Daoy (cell line): ENCODE measurements around the gene HOXD13. TPM values are rescaled to one million over a fixed set of nuclear protein-coding genes. Genes with fewer than 3 reads are reported as not detected.
A peak's percentile ranks its signal among the peaks of the same experiment; 100 is the strongest.

ENCODE experiments used
- DNase-seq: peaks from one replicate; pipeline ENCODE4 v3.0.0-alpha.2; 2015; ENCODE audit warnings: low read depth
- total RNA-seq: library from RNA; depleted of rRNA; stranded (reverse); fragments of >200 nt; shearing (Covaris generic); gene quantifications from 2 replicates; pipeline ENCODE4 v1.2.3, GENCODE V29; 2014

Gene HOXD13
- total RNA-seq, 1 experiment from 2014 or later = 21.5 TPM

- DNase-seq = peak; percentile 67
Observed at GRCh38 chr2:176093145-176093897, 800 bp downstream of the HOXD13 start.

DNA sequence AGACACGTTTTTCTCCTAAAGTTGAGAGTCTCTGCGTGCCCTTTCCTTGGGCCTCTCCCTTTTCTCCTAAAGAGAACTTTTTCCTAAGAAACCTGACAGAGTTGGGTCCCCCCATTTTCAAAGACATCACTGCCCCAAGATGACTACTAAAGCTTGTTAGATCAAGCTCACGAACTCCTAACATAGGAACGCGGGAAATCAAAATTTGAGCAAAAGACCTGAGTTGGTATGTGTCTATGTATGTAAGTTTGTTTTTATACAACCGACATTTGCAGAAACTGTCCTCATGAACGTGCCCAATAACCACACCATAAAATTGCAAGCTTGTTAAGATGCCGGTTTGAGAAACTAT is 1.4 kb downstream of the HOXD13 start:
- no peak for DNase-seq

GRCh38 chr2:176094349-176094748 is 1.8 kb downstream of the HOXD13 start:
- no peak for DNase-seq

DNA sequence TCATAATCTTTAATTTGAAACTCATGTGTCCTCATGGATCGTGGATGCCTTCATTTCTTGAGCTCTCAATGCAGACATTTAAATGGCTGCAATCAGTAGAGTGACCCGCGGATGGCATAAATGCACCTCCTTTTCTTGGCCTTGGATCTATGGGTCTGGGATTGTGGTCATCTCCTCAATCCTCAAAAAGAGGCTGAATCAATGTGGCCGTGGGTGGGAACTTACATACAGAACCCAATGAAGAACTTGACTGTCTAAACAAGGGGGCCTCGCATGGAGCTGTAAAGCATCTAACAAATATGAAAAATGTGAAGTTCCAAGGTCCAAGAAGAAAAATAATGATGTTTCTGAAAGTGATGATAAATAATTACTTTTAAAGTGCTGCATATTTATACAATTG is 2.9 kb downstream of the HOXD13 start:
- no peak for DNase-seq

GRCh38 chr2:176096243-176096985 is 3.9 kb downstream of the HOXD13 start:
- DNase-seq = peak; percentile 69

GRCh38 chr2:176096986-176097819 is 4.7 kb downstream of the HOXD13 start:
- DNase-seq = peak; percentile 94

- DNase-seq = no peak
Observed at GRCh38 chr2:176097820-176098365, 5.4 kb downstream of the HOXD13 start.

DNA sequence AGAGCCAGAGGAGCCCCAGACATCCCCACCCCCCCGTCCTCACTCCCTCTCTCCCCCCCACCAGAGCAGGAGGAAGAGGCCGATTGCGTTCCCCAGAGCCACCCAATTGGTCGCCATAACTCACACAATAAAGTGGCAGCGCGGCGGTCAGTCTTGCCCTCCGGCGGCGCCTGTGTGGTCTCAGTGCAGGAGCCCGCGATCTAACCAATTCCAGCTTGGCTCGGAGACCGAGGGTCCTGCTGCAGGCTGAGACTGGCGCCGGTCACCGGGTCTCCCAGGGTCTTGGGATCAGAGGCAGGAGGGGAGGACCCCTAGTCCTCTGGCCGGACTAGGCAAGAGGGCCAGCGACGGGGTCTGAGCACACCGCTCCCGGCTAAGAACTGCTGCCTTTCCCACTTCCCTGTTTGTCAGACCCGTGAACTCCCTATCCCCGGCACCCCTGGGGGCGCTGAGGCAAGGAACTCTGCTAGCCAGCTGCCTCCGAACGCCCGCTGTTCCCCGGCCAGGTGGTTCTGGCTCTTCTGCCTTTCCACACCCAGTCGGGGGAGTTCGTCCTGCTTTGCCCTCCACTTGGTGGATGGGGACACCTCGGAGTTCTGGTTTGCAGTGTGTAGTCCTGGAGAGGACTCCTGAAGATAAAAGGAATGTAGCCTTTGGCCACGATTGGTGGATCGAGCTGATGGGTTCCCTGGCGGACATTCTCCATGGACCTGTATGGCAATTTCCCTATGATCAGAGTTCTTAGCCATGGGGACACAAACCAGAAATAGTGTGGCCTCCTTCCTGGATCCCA is 6.0 kb downstream of the HOXD13 start:
- DNase-seq = no peak

DNA sequence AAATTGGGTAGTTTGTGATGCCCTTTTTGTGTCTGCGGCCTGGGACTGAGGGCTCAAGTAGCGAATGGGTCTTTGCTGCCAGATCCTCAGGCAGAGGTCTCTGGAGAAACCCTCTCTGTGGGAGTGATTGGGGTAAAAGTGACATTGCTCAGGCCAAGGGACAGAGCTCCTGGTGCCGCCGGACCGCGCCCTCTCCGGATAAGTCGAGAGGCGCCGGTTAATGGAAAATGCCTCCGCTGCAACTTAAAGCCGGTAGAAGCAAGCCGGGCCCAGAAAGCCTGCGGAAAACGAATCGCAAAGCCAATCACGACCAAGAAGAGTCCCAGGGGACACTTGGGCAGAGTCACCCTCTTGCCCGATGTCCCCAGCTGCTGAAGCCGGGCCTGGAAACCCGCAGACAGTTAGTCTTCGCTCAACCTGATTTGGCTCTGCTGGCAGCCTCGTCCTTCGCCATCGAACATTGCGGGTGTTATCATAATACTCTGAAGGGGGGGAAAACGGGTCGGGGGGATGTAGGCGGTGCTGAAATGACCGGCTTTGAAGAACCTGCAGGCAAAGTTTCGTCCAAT is 6.7 kb downstream of the HOXD13 start:
- no peak for DNase-seq

GRCh38 chr2:176099728-176100546 is 7.4 kb downstream of the HOXD13 start, which contains the start of gene HOXD12:
Gene HOXD12 (plus strand): TSS chr2:176099795. CDS start chr2:176099802, 7 bp downstream.
- DNase-seq = no peak

DNA sequence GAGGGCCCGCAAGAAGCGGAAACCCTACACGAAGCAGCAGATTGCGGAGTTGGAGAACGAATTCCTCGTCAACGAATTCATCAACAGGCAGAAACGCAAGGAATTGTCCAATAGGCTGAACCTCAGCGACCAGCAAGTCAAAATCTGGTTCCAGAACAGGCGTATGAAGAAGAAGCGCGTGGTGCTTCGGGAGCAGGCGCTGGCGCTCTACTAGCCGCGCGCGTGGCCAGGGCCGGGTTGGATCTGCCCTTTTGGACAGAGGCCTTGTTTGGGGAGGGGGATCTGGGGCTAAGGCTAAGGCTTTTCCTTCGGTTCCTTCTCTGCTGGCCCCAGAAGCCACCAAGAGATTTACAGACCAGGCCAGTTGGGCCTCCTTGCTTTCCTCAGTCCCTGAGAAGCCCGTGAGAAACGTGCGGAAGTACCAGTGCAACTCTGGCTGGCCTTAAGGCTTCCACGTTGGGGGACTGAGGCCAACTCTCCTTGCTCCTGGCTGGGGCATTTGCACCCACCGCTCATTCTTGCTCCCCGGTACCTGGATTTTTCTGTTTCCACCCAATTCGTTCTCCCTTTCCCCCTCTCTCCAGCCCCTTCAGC is 8.1 kb downstream of the HOXD13 start:
- DNase-seq = no peak

GRCh38 chr2:176101216-176101830 is 8.8 kb downstream of the HOXD13 start:
- no peak for DNase-seq

DNA sequence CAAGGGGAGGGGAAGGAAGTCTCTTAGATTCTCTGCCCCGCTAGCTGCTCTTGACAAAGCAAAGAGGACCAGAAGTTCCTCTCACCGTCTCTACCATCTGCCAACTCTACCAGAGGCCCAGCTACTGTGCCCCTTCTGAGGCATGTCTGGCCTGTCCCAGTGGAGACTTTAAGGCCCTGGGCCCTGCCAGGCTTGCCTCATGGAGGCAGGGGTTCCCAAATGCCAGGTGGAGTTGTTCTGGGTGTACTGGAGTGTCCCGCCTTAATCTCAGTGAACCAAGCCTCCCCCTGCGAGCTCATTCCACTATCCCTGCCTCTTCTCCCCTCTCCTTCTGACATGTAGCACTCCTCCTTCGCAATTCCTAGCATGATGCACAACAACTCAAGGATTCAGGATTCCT is 9.3 kb downstream of the HOXD13 start:
- no peak for DNase-seq

- no peak for DNase-seq
Observed at GRCh38 chr2:176102309-176102866, 9.9 kb downstream of the HOXD13 start.

DNA sequence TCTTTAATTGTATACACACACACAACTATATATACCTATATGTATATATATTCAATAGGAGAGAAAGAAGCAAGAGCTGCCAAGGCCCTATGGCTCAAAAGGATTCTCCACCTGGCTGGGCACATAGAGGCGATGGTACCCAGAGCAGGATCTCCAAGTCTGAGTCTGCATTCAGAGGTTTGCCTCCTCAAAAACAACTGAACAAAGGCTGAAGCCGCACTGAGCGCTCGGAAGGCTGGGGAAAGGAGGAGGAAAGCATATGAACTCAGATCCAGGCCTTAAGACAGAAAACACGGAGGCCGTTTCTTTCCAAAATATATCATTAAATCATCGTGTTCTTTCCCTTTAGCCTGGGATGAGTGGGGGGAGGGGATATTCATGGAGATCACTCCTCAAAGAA is 10.7 kb downstream of the HOXD13 start:
- DNase-seq = no peak

GRCh38 chr2:176103742-176104315 is 11.3 kb downstream of the HOXD13 start:
- no peak for DNase-seq

DNA sequence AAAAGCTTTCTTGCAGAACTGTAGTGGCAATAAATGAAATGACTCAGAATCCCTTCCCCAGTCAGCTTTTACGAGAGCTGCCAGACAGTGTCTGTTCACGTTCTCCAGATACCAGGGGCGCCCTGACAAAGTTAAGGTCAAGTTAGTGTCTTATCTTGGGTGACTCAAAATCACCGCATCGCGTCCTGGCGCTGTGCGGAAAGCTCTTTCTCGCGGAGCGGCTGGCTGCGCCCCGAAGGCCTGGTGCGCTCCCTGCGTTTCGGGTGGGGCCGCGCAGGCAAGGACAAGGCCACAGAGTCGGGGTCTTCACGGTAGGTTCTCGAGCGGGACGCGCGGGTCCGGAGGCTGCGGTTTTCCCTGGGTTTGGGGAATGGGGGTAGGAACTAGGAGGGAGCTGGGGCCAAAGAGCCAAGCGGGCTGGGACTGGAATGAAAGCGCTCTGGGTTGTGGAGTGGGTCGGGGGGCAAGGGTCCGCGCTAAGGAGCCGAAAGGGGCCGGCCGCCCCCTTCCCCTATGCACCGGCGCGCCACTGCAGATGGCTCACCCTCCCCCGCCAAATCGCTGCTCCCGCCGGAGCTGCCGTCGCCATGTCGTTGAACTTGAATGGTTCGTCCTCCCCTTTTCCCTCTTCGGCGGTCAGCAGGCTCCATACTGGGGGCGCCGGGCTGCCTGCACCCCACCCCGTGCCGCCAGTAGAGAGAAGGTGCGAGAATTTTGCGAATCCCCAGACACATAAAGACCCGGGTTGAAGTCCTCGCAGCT is 12.0 kb downstream of the HOXD13 start:
- DNase-seq = peak; percentile 89
